BE2C (cell line): ENCODE measurements around the gene RSU1.

Experiments
- DNase-seq: peaks from one replicate; pipeline ENCODE4 v3.0.0-alpha.2; 2020
- H3K27me3 ChIP-seq: fragments of 250-450 bp; sonication (Bioruptor Pico); 2 replicates; pipeline ENCODE4 v1.5.1; 2020; ENCODE audit warnings: mild to moderate bottlenecking
- H3K36me3 ChIP-seq: fragments of 250-450 bp; sonication (Bioruptor Pico); 2 replicates; pipeline ENCODE4 v1.5.1; 2020; ENCODE audit warnings: mild to moderate bottlenecking
- H3K4me1 ChIP-seq: fragments of 250-450 bp; sonication (Bioruptor Pico); 2 replicates; pipeline ENCODE4 v1.5.1; 2020
- H3K4me3 ChIP-seq: 2 replicates; pipeline ENCODE4 v1.5.1; 2011; ENCODE audit warnings: low read depth, low read length
- H3K9me3 ChIP-seq: fragments of 250-450 bp; sonication (Bioruptor Pico); 2 replicates; pipeline ENCODE4 v1.5.1; 2020
- TF ChIP-seq, protein P1 (sequence below): IDR thresholded peaks from 2 replicates; pipeline ENCODE4 v1.5.1; 2012; ENCODE audit warnings: mild to moderate bottlenecking, low read depth, low read length

The RSU1 gene

DNA sequence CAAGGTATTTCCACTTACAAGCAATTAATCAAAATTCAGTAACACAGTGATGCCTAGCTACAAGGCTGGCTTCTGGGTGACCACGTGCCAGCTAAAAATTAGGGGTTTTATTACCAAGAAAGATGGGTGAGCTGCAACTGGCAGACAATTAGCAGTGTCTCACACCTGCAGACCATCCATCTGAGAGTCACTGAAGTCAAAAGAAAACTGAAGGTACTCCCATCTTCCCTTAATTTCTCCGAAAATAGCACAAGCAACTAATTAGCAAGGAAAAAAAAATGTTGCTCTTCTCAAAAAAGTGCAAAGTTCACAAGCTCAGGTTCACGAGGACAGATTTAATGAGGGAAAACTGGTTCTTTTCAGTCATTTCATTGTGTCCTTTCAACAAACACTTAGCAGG lies 28.4 kb downstream of the RSU1 start:
- TF ChIP-seq, protein P1, sequence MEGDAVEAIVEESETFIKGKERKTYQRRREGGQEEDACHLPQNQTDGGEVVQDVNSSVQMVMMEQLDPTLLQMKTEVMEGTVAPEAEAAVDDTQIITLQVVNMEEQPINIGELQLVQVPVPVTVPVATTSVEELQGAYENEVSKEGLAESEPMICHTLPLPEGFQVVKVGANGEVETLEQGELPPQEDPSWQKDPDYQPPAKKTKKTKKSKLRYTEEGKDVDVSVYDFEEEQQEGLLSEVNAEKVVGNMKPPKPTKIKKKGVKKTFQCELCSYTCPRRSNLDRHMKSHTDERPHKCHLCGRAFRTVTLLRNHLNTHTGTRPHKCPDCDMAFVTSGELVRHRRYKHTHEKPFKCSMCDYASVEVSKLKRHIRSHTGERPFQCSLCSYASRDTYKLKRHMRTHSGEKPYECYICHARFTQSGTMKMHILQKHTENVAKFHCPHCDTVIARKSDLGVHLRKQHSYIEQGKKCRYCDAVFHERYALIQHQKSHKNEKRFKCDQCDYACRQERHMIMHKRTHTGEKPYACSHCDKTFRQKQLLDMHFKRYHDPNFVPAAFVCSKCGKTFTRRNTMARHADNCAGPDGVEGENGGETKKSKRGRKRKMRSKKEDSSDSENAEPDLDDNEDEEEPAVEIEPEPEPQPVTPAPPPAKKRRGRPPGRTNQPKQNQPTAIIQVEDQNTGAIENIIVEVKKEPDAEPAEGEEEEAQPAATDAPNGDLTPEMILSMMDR, result no peak
- H3K4me1 ChIP-seq, result no peaks in the 10 kb centered on the region
- no peaks in the 10 kb centered on the region for H3K9me3 ChIP-seq
- DNase-seq, result no peak
- no peaks in the 10 kb centered on the region for H3K36me3 ChIP-seq
- H3K27me3 ChIP-seq, result no peaks in the 10 kb centered on the region
- no peak overlapping the region for H3K4me3 ChIP-seq

DNA sequence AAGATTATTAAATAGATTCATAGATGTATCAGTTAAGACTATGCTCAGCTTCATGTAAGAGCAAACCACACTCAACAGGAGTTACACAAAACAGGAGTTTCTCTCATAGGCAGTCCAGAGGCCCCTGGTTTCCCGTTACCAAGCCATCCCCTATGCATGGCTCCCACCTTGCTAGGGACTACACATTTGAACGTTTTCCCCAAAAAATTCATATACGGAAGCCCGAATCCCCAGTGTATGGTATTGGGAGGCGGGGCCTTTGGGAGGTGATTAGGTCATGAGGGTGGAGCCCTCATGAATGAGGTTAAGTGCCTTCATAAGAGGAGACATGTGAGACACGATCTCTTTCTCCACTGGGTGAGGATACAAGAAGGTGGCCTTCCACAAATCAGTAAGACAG lies 29.1 kb downstream of the RSU1 start:
- H3K27me3 ChIP-seq, result no peaks in the 10 kb centered on the region
- no peaks in the 10 kb centered on the region for H3K9me3 ChIP-seq
- no peak overlapping the region for H3K4me3 ChIP-seq
- no peaks in the 10 kb centered on the region for H3K36me3 ChIP-seq
- TF ChIP-seq, protein P1, result no peak
- H3K4me1 ChIP-seq, result no peaks in the 10 kb centered on the region
- no peak for DNase-seq

DNA sequence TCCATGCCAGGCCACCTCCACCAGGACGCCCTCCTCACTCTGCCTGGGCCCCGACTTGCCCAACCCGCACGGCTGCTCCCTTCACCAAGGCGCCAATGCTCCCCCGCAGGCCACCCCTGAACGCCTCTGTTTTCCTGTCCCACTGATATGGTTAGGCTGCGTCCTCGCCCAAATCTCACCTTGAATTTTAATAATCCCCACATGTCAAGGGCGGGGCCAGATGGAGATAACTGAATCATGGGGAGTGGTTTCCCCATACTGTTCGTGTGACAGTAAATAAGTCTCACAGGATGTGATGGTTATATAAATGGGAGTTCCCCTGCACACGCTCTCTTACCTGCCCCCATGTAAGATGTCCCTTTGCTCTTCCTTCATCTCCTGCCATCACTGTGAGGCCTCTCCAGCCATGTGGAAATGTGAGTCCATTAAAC lies 29.8 kb downstream of the RSU1 start:
- no peak overlapping the region for H3K4me3 ChIP-seq
- H3K4me1 ChIP-seq, result no peaks in the 10 kb centered on the region
- TF ChIP-seq, protein P1, result no peak
- H3K36me3 ChIP-seq, result no peaks in the 10 kb centered on the region
- no peaks in the 10 kb centered on the region for H3K9me3 ChIP-seq
- H3K27me3 ChIP-seq, result no peaks in the 10 kb centered on the region
- no peak for DNase-seq

GRCh38 chr10:16780338-16780880 lies 36.8 kb downstream of the RSU1 start:
- no peaks in the 10 kb centered on the region for H3K4me1 ChIP-seq
- TF ChIP-seq, protein P1, result no peak
- DNase-seq, result no peak
- no peaks in the 10 kb centered on the region for H3K9me3 ChIP-seq
- no peaks in the 10 kb centered on the region for H3K27me3 ChIP-seq
- no peaks in the 10 kb centered on the region for H3K36me3 ChIP-seq
- H3K4me3 ChIP-seq, result no peak overlapping the region

DNA sequence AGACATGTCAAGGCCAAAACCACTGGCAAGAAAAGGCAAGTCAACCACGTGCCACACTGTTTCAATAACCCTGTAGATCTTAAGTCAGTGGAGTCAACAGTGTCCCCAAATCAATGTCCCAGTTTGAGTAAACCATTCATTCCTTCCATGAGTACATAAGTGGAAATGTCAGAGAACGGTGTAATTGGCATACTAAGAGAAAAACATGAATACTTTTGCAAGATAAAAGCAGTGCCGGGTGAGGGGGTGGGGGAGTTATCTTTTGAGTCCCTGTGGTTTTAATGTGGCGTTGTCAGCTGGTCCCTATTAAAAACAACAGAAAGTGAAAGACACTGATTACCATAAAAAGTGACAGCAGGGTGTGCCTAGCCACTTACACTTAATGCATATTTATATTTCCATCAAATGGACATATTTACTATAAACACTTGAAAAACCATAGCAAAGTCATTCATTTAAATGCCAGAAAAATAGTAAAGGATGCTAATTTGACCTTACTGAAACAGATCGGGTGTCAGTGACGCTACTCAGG lies 37.8 kb downstream of the RSU1 start:
- H3K4me1 ChIP-seq, result no peaks in the 10 kb centered on the region
- DNase-seq, result no peak
- TF ChIP-seq, protein P1, result no peak
- H3K36me3 ChIP-seq, result no peaks in the 10 kb centered on the region
- no peaks in the 10 kb centered on the region for H3K9me3 ChIP-seq
- H3K27me3 ChIP-seq, result no peaks in the 10 kb centered on the region
- H3K4me3 ChIP-seq, result no peak overlapping the region

DNA sequence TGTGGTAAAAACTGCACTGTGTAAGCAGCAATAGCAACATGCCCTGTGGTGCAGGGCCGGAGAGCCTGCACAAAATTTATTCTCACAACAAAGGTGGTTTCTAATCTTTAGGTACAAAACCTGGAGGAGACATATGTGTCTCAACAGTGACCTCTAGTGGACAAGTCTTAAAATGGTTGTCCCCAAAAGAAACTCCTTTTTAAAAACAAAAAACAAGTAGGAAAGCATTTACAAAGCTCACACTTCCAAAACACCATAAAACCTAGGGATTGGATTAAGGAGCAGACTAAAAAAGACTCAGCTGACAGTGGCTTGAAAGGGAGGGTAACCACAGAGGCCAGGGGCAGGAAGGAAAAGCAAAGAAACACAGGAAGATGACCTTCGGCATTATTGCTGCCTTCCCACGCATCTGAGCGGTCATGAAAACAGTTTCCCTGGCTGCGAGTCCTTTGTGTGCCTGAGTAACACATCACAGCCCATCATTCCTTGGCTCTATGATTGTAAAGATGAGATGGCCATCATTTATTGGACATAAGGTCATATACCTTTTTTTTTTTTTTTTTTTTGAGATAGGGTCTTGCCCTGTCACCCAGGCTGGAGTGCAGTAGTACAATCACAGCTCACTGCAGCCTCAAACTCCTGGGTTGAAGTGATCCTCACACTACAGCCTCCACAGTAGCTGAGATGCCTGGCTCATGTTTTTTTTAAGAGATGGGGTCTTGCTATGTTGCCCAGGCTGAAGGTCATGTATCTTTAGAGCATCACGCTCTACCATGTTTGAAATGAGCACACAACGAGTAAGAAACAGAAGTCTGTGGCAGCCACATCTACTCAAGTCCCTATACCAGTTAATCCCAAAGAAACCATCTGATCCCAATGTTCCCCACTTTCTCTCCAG lies 39.5 kb downstream of the RSU1 start:
- Histone ChIP-seq H3K27me3 (no peaks in the 10 kb centered on the region), H3K4me3 (no peak overlapping the region), H3K4me1 (no peaks in the 10 kb centered on the region), H3K36me3 (no peaks in the 10 kb centered on the region), H3K9me3 (no peaks in the 10 kb centered on the region)
- DNase-seq, result no peak
- TF ChIP-seq, protein P1, result peak; percentile 70
